GM18507 (cell line): ENCODE measurements around the gene SLC11A1.

Experiments used
- DNase-seq: peaks from one replicate; pipeline ENCODE4 v3.0.0; 2011; ENCODE audit warnings: low read depth; ENCODE audit not compliant: insufficient read length; ENCODE audit errors: extremely low spot score
- FAIRE-seq: peaks from 2 replicates; lab custom pipeline; 2011; peaks lifted over from hg19 to GRCh38; lab: Jason Lieb, UNC

SLC11A1 gene

DNA sequence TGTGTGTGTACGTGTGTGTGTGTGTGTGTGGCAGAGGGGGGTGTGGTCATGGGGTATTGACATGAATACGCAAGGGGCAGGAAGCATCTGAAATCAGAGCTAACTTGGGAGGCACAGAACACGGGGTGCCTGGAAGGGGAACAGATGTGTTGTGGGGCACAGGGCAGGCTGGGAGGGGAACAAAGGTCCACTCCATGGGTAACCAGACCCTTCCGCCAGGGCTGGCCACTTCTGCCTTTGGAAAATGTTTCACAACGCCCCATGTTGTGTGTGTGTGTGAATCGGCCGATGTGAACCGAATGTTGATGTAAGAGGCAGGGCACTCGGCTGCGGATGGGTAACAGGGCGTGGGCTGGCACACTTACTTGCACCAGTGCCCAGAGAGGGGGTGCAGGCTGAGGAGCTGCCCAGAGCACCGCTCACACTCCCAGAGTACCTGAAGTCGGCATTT, at the start of gene SLC11A1:
SLC11A1 (plus strand) TSS at position 358 of the 451 bp plus-strand sequence. CDS start 96 bp downstream, outside the sequence.
- FAIRE-seq, result no peak
- DNase-seq, result no peak

DNA sequence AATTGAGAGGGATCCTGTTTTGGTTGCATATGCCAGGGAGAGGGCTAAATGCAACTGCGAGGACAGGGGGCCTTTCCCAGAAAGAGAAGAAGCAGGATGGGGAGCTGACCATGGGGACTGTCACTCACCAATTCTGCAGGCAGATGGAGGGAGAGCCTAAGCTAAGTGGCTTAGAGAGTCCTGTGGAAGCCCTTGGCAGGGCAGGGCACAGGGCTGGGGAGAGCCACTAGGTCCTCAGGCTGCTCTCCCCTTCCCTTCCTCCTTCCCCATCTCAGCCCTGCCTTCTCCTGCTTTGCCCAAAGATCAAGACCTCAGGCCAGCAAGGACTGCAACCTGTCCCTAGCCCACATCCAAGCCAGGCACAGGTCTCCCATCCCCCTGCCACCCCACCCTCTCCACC, 49.8 kb upstream of the SLC11A1 start:
- DNase-seq (no peak), FAIRE-seq (no peak)

DNA sequence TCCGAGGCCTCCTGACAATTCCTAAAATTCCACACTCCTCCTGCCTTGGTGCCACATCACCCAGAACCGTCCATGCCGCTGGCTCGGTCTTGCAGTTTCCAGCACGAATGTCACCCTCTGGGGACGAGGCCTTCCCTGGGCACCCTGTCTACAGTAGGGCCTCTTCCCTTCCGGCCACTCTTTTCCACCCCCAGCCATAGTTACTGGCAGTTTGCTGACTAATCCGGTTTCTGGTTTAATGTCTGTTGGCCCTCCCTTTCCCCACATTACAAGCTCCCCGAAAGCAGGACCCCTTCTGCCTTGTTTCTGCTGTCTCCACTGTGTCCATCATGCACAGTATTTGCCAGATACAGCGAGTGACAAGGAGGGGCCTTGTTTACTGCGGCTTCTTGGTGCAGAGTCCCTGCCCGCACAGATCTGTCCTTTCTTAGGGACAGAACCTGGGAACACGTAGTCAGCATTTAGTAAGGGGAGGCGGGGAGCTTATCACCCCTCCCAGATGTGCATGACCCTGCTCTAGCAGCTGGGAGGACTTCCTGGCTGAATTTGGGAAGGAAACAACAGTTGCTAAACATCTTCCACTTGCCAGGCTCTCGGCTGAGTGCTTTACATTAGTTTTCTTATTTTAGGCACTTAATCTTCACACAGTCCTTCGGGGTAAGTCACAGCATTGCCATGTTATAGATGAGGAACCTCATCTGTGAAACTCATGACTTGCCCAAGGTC, 49.0 kb upstream of the SLC11A1 start:
- DNase-seq (no peak), FAIRE-seq (no peak)

DNA sequence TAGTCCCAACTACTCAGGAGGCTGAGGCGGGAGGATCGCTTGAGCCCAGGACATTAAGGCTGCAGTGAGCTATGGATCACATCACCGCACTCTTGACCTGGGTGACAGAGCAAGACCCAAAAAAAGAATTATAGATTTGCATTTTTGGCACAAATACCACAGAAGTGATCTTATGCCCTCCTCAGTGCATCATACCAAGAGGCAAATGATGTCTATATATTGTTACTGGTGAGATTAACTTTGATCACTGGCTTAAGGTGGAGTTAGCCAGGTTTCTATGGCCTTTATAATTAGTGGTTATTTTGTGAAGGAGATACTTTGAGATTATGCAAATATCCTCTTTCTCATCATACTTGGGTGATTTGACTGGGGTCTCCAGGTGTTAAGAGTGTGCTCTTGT, 47.5 kb upstream of the SLC11A1 start:
- DNase-seq (no peak), FAIRE-seq (no peak)

DNA sequence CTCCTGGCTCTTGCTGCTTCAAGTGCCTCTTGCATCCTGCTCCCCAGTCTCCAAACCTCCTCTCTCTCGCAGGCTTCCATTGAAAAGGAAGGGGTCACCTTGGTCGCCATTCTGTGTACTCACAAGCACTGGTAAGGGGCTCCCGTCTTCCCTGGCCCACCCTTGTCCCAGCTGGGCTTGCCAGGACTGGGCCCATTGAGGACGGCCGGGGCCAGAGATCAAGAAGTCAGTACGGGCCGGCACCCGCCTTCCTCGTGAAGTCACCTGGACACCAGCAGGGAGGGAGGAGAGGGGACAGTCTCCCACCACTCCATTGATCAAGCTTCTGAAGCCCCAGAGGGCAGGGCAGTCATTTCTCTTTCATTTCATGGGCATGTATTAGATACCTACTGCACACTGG, 41.4 kb upstream of the SLC11A1 start:
- no peak for DNase-seq
- no peak for FAIRE-seq

GRCh38 chr2:218341381-218341780, 40.7 kb upstream of the SLC11A1 start:
- no peak for DNase-seq
- FAIRE-seq, result no peak

- FAIRE-seq, result no peak
- no peak for DNase-seq
These were observed 39.2 kb upstream of the SLC11A1 start for GRCh38 chr2:218342837-218343236.

DNA sequence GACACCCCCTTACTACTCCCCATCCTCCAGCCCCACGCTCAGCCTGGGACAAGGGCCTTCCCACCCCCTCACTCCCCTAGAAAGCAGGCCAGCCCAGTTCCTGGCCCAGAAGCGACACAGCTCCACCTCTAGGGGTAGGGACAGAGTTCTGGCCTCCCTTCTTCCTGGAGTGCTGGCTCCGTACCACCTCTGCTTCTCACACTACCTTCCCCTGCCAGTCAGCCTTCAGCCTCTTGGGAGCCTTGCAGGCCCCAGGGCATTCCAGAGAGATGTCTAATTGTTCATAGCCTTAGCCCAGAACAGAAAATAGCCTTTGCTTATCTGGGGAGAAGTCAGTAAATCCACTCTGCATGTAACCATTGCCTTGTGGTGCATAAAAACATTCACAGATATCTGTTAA, 38.5 kb upstream of the SLC11A1 start:
- FAIRE-seq, result no peak
- DNase-seq, result no peak

- FAIRE-seq (no peak), DNase-seq (no peak)
These were observed 37.9 kb upstream of the SLC11A1 start for GRCh38 chr2:218344090-218344754.

DNA sequence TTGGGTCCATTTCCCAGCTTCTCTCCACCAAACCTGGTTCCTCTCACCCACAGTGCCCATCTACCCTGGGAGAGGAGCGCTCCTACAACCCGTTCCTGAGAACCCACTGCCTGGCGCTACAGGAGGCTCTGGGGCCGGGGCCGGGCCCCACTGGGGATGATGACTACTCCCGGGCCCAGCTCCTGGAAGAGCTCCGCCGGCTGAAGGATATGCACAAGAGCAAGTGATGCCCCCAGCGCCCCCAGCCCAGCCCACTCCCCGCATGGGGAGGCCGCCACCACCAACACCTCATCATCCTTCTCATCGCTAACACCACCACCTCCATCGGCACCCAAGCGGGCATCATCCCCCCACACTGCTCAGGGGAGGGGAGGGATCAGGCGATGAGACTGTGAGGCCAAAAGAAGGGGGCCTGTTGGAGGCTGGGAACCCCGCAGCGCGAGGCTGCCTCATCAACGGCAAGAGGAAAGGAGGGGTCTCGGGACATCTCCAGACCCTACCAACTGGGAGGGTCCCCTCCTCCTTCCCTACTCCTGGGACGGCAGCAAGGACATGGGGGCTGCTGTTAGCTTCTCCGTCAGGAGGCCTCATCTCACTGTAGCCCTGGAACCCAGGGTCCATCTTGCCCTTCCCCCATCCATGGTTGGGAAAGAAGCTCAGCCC, 37.2 kb upstream of the SLC11A1 start:
- DNase-seq, result no peak

DNA sequence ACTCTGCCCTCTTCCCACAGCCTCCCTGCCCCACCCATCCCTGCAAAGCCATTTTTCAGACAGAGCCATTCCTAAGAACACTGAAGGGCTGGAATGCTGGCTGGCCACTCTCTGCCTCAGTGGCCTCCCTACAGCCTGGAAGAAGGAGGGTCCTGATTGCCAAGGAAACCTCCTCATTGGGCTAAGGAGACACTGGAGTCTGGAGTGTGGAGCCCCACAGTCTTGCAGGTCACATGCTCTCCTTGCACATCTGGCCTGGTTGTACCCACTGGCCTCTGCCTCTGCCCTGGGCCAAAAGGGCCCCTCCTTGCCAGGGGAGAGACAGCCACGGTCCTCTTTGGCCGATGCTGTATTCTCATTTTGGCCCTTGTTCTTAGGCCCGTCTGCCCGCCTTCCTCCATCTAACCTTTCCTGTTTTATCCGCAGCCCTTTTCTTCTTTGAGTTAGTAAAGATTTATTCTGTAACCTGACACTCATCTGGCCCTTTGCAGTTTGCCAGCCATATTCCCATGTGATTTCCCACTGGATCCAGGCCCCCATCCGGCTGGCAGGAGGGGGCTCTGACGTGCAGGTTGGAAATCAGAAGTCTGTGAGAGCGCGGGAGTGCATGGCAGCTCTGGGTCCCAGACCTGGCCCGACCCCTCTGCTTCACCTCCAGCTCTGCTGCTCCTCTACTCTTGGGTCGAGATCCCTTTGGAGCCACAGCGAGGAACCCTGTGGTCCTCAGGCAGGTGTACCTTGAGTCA, 36.4 kb upstream of the SLC11A1 start:
- FAIRE-seq, result no peak
- DNase-seq, result no peak

More for the DNA sequence above, 37.2 kb upstream of the SLC11A1 start:
- no peak for FAIRE-seq

DNA sequence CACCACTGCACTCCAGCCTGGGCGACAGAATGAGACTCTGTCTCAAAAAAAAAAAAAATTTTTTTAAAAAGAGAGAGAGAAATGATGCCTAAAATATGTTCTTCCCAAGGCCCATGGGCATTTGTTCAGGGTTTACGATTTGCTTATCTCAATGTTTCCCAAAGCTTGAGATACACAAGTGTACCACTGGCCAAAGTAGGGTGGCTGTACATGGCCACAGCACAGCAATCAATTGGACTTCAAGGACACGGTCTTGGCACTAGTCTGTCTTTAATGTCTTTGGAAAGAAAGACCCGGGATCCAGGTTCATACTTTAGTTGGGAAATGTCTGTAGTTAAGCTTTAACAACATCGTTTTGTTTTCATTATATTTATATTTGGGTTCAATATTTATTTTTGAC, 34.9 kb upstream of the SLC11A1 start:
- FAIRE-seq (no peak), DNase-seq (no peak)

DNA sequence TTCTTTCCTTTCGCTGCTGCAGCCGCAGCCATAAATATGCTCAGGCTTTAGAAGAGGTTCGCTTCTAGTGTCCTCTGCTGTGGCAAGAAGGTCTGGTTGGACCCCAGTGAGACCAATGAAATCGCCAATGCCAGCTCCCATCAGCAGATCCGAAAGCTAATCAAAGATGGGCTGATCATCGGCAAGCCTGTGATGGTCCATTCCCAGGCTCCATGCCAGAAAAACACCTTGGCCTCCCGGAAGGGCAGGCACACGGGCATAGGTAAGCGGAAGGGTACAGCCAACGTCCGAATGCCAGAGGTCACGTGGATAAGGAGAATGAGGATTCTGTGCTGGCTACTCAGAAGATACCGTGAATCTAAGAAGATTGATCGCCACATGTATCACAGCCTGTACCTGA, 28.0 kb upstream of the SLC11A1 start:
- no peak for FAIRE-seq
- DNase-seq, result no peak

DNA sequence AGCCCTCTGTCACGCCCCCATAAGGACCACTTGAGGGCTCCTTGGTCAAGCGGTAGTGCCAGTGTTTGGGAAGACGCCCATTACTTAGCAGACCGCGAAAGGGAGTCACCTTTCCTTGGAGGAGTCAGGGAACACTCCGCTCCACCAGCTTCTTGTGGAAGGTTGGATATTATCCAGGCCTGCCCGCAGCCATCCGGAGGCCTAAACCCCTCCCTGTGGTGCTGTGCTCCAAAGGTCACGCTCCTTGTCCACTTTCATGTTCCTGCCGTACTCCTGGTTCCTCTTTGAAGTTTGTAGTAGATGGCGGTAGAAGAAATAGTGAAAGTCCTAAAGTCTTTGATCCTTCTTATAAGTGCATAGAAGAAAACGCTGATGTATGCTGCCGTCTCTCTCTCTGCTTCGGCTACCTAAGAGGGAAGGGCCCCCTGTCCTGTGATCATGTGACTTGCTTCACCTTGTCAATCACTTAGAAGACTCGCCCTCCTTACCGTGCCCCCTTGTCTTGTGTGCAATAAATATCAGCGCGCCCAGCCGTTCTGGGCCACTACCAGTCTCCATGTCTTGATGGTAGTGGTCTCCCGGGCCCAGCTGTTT, 27.1 kb upstream of the SLC11A1 start:
- no peak for FAIRE-seq
- no peak for DNase-seq

DNA sequence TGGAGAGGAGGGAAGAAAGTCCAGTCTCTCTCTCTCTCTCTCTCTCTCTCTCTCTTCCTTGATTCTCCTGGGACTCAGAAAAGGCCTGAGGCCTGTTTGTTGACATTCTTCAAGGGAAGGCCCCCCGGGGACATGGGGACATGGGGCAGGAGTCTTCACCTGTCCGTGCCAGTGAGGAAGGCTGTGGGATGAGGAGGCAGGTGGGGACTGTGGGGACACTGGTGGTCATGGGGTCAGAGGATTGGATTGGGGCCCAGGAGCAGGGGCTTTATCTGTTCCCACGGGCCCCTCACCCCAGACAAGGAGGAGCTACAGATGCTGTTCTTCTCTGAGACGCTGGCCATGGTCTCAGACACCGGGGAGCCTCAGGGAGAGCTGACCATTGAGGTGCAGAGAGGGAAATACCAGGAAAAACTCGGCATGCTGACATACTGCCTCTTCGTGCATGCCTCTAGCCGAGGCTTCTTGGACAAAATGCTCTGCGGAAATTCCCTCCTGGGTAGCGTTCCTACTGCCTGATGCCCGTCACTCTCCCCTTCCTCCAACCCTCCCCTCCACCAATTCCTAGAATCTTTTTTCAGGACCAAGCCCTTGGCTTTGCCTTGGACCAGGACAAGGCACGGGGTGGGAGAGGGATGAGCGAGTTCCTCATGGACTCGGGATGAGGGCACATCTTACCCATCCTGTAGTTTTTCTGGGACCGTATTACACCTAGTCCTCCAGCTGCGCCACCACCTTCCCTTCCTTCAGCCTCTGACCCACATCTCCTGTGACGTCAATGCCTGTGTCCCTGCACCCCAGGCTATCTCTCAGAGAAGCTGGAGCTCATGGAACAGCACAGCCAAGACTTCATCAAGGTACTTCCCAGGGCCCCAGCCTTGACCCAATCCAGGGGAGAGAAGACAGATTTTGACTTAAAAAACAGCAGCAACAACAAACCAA, 24.6 kb upstream of the SLC11A1 start:
- no peak for DNase-seq
- no peak for FAIRE-seq

DNA sequence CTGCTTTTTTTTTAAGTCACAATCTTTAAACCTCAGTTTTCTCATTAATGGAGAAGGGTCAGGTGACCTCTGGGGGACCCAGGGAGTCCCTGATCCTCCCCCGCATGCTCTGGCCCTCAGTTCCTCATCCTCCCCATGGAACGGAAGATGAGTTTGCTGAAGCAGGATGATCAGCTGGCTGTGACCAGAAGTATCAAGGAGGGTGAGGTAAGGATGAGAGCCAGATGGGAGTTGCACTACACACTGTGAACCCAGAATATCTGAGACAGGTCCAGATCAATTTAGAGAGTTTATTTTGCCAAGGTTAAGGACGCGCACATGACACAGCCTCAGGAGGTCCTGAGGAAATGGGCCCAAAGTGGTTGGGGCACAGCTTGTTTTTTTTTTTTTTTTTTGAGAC, 21.6 kb upstream of the SLC11A1 start:
- no peak for DNase-seq
- no peak for FAIRE-seq

DNA sequence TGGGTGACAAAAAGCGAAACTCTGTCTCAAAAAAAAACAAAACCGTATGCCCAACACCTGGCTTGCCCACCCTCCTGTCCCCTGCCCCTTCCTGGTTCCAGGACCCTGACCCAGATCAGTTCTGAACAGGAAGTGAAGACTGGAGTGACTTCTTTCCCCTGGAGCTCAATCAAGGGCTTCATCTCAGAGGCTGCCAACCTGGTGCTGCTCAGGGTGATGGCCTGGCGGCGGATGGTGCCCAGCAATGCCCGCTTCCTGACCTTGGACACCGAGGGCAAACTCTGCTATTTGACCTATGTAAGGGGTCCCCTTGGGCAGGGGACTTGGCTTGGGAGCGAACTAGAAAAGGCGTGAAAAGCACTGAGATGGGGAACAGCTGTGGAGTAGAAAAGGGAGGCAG, 19.5 kb upstream of the SLC11A1 start:
- FAIRE-seq (no peak), DNase-seq (no peak)

DNA sequence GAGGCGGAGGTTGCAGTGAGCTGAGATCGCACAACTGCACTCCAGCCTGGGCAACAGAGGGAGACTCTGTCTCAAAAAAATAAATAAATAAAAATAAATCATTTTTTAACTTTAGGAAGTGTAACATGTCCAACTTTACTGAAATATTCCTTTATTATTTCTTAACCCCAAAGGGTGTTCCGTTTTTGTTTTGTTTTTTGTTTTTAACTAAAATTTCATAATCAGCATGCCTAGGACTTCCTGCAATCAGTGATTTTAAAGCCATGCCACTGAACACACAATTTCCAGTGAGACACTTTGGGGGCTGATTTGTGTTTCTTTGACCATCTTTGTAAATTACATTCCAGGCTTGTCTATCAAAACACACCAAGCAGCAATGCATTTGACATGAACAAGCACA, 18.3 kb upstream of the SLC11A1 start:
- FAIRE-seq, result no peak
- DNase-seq, result no peak

- DNase-seq, result no peak
- FAIRE-seq, result no peak
These were observed 17.9 kb upstream of the SLC11A1 start for GRCh38 chr2:218364196-218364595.
